HepG2 (cell line): ENCODE measurements around the gene UBTD2. TPM values are rescaled to one million over a fixed set of nuclear protein-coding genes. Genes with fewer than 3 reads are reported as not detected.

Experiments
- ATM ChIP-seq: fragments of 450-650 bp; IDR thresholded peaks from 2 replicates; pipeline ENCODE4 v1.7.1; 2017; ENCODE audit warnings: mild to moderate bottlenecking, borderline replicate concordance
- FOXA3 ChIP-seq: IDR thresholded peaks from 2 replicates; pipeline ENCODE4 v1.6.1; 2016; ENCODE audit warnings: missing genetic modification reagents, missing compliant biosample characterization
- FOXC1 ChIP-seq: sonication (generic); formaldehyde crosslinking; IDR thresholded peaks from 2 replicates; pipeline ENCODE4 v1.8.0; 2022; ENCODE audit warnings: mild to moderate bottlenecking, missing genetic modification reagents, borderline replicate concordance
- HIVEP1 ChIP-seq: sonication (generic); formaldehyde crosslinking; IDR thresholded peaks from 2 replicates; pipeline ENCODE4 v1.4.0; 2020; ENCODE audit warnings: mild to moderate bottlenecking, missing genetic modification reagents
- KDM1A ChIP-seq: IDR thresholded peaks from 2 replicates; pipeline ENCODE4 v1.6.1; 2016; ENCODE audit warnings: missing compliant biosample characterization
- PTBP1 ChIP-seq: fragments of 200-400 bp; formaldehyde crosslinking; IDR thresholded peaks from 2 replicates; pipeline ENCODE4 v1.6.1; 2018; ENCODE audit warnings: low read length, low read depth; ENCODE audit not compliant: poor library complexity, severe bottlenecking
- RARA ChIP-seq: IDR thresholded peaks from 2 replicates; pipeline ENCODE4 v1.6.1; 2016; ENCODE audit warnings: missing genetic modification reagents, missing compliant biosample characterization
- RCOR2 ChIP-seq: IDR thresholded peaks from 2 replicates; pipeline ENCODE4 v1.6.1; 2016; ENCODE audit warnings: missing biosample characterization, missing genetic modification reagents
- TCF12 ChIP-seq, 2 experiments: fragments of 450-650 bp in 1 of 2; sonication (generic) in 1 of 2; formaldehyde crosslinking in 1 of 2; IDR thresholded peaks; 2 replicates each; pipeline versions ENCODE4 v1.6.1 to v1.8.0; 2017 to 2022; ENCODE audit warnings: antibody characterized with exemption in 1 of 2, mild to moderate bottlenecking in 1 of 2, missing genetic modification reagents in 1 of 2, moderate library complexity in 1 of 2
- polyA plus RNA-seq, 8 experiments: library from polyadenylated mRNA; depleted of rRNA in 3 of 8; stranded (reverse) in 7 of 8; unstranded in 1 of 8; fragments of >200 nt; fragmentation: Illumina TruSeq in 4 of 8; extraction: Trizol in 4 of 8; gene quantifications; 2 replicates each; pipeline versions ENCODE4 v1.2.1 to v1.2.3, GENCODE V29; 2011 to 2016; ENCODE audit warnings: low read depth in 4 of 8, missing spikeins in 1 of 8, mixed read lengths in 1 of 8; ENCODE audit not compliant: insufficient read depth in 1 of 8
- total RNA-seq, 5 experiments: library from RNA; depleted of rRNA; stranded (reverse); fragments of >200 nt; fragmentation: Illumina TruSeq; extraction: Trizol; gene quantifications; 2 replicates each; pipeline ENCODE4 v1.2.3, GENCODE V29; 2016; ENCODE audit warnings: low read depth in 1 of 5
- TF ChIP-seq, protein P1 (sequence below): sonication (generic); formaldehyde crosslinking; IDR thresholded peaks from 2 replicates; pipeline ENCODE4 v1.4.0; 2020; ENCODE audit warnings: missing genetic modification reagents, borderline replicate concordance
- TF ChIP-seq, protein P2 (sequence below): sonication (generic); formaldehyde crosslinking; IDR thresholded peaks from 2 replicates; pipeline ENCODE4 v1.5.0; 2020; ENCODE audit warnings: mild to moderate bottlenecking, missing genetic modification reagents
- TF ChIP-seq, protein P3 (sequence below): sonication (generic); formaldehyde crosslinking; IDR thresholded peaks from 2 replicates; pipeline ENCODE4 v1.8.1; 2023; ENCODE audit warnings: mild to moderate bottlenecking, missing genetic modification reagents, borderline replicate concordance
- TF ChIP-seq, protein P4 (sequence below): sonication (generic); formaldehyde crosslinking; IDR thresholded peaks from 2 replicates; pipeline ENCODE4 v1.4.0; 2020; ENCODE audit warnings: missing genetic modification reagents

UBTD2 gene
- total and polyA plus RNA-seq, 2 of the 13 experiments (the other 11 are each of a cell fraction or from before 2014, with no cell fraction given), result 15.2 to 24.1 TPM

DNA sequence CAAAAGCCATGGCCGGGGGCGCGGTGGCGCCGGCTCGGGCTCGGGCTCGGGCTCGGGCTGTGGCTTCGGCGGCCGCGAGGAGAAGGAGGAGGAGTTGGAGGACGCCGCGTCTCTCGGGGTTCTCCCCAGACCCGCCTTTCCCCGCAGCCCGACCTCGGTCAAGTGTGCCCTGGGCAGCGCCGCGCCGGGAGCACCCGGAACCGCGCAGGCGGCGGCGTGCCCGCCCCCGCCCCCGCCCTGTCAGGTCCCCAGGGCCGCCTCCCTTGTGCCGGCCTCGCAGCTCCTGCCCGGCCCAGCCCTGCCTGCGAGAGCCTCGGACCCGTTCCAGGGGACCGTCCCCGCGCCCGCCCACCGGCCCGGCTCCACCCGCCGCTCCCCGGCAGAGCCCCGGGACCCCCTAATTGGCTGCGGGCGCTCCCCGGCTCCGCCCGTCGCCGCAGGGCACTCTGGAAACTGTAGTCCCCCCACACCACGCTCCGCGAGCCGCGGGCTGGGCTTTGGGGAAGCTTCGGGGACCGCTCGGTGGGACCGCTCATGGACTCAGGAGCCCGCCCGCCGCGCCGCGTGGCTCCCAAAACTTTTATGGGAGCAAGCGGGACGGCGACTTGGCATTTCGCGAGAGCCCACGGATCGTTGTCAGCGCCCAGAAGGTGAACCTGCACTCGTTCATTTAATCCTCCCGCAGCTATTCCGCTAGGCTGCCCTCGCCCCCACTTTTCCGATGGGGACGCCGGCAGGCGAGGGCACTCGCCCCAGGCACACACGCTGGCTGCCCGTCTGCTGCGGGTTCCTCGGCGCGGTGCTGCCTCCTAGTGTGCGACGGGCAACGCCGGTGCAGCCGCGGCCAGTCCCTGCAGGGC is 95.3 kb downstream of the UBTD2 start, which contains the start of gene STK10 (continued):
- TF ChIP-seq TCF12 (IDR thresholded peaks at IDR 0.05), result no peak
- no peak for TF ChIP-seq TCF12 (CRISPR knock-in tag; IDR thresholded peaks at IDR 0.05)
- TF ChIP-seq, protein P1, sequence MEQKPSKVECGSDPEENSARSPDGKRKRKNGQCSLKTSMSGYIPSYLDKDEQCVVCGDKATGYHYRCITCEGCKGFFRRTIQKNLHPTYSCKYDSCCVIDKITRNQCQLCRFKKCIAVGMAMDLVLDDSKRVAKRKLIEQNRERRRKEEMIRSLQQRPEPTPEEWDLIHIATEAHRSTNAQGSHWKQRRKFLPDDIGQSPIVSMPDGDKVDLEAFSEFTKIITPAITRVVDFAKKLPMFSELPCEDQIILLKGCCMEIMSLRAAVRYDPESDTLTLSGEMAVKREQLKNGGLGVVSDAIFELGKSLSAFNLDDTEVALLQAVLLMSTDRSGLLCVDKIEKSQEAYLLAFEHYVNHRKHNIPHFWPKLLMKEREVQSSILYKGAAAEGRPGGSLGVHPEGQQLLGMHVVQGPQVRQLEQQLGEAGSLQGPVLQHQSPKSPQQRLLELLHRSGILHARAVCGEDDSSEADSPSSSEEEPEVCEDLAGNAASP, result 0 out of 2 replicates have a peak, but pooled peaks have one; percentile 38
- TF ChIP-seq PTBP1, result no peak
- 0 out of 2 replicates have a peak, but pooled peaks have one; percentile 44 for TF ChIP-seq RCOR2 (CRISPR knock-in tag)
- TF ChIP-seq, protein P2, sequence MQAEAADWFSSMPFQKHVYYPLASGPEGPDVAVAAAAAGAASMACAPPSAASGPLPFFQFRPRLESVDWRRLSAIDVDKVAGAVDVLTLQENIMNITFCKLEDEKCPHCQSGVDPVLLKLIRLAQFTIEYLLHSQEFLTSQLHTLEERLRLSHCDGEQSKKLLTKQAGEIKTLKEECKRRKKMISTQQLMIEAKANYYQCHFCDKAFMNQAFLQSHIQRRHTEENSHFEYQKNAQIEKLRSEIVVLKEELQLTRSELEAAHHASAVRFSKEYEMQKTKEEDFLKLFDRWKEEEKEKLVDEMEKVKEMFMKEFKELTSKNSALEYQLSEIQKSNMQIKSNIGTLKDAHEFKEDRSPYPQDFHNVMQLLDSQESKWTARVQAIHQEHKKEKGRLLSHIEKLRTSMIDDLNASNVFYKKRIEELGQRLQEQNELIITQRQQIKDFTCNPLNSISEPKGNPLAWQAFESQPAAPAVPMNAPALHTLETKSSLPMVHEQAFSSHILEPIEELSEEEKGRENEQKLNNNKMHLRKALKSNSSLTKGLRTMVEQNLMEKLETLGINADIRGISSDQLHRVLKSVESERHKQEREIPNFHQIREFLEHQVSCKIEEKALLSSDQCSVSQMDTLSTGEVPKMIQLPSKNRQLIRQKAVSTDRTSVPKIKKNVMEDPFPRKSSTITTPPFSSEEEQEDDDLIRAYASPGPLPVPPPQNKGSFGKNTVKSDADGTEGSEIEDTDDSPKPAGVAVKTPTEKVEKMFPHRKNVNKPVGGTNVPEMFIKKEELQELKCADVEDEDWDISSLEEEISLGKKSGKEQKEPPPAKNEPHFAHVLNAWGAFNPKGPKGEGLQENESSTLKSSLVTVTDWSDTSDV (CRISPR knock-in tag), result no peak
- no peak for TF ChIP-seq ATM
- TF ChIP-seq FOXC1, result peak; percentile 73; the same call in 1 of the 2 replicates
- peak; percentile 60 for TF ChIP-seq HIVEP1 (CRISPR knock-in tag)
- TF ChIP-seq, protein P3, sequence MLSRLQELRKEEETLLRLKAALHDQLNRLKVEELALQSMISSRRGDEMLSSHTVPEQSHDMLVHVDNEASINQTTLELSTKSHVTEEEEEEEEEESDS (CRISPR knock-in tag), result no peak
- peak; percentile 14; the same call in 1 of the 2 replicates for TF ChIP-seq FOXA3 (CRISPR knock-in tag)
- TF ChIP-seq, protein P4, sequence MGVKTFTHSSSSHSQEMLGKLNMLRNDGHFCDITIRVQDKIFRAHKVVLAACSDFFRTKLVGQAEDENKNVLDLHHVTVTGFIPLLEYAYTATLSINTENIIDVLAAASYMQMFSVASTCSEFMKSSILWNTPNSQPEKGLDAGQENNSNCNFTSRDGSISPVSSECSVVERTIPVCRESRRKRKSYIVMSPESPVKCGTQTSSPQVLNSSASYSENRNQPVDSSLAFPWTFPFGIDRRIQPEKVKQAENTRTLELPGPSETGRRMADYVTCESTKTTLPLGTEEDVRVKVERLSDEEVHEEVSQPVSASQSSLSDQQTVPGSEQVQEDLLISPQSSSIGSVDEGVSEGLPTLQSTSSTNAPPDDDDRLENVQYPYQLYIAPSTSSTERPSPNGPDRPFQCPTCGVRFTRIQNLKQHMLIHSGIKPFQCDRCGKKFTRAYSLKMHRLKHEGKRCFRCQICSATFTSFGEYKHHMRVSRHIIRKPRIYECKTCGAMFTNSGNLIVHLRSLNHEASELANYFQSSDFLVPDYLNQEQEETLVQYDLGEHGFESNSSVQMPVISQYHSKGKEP (CRISPR knock-in tag), result no peak
- peak; percentile 61; the same call in 1 of the 2 replicates for TF ChIP-seq KDM1A (CRISPR knock-in tag)
- no peak; the same call in 1 of the 2 replicates for TF ChIP-seq RARA (CRISPR knock-in tag)
